ENCODE measurements around the gene SNPH.

GRCh38 chr20:1287306-1287705, 21.2 kb downstream of the SNPH start:
- TF ChIP-seq CTCF (IDR thresholded peaks at IDR 0.05) (no peak), EZH2 (IDR thresholded peaks at IDR 0.05) (no peak)

Measured in neural progenitor cell (in vitro differentiated cells).